Omental fat pad (tissue), 4 donors: ENCODE measurements around the gene HHAT. TPM values are rescaled to one million over a fixed set of nuclear protein-coding genes. Genes with fewer than 3 reads are reported as not detected.
A peak's percentile ranks its signal among the peaks of the same experiment; 100 is the strongest.

Experiments
- ATAC-seq: fragments of 150-250 bp; one replicate; pipeline ENCODE4 v1.9.1; 2016; ENCODE audit warnings: mild to moderate bottlenecking, moderate library complexity; ENCODE audit not compliant: low FRiP score
- DNase-seq: peaks from one replicate; pipeline ENCODE4 v3.0.0-alpha.2; 2019; ENCODE audit warnings: low spot score
- total RNA-seq, 4 donors: library from RNA; depleted of rRNA; stranded (reverse); fragments of >200 nt; gene quantifications; one replicate each; pipeline ENCODE4 v1.1.0, GENCODE V29; 2016
- TF ChIP-seq, protein P1 (sequence below), 3 donors: fragments of 450-650 bp; IDR thresholded peaks; one replicate each; pipeline ENCODE4 v1.5.1; 2016 to 2017; ENCODE audit warnings: antibody characterized with exemption in 3 of 3, mild to moderate bottlenecking in 3 of 3, moderate library complexity in 2 of 3

Gene HHAT
- total RNA-seq, 4 donors from 2014 or later = 3.4 to 7.8 (median 4.6) TPM

DNA sequence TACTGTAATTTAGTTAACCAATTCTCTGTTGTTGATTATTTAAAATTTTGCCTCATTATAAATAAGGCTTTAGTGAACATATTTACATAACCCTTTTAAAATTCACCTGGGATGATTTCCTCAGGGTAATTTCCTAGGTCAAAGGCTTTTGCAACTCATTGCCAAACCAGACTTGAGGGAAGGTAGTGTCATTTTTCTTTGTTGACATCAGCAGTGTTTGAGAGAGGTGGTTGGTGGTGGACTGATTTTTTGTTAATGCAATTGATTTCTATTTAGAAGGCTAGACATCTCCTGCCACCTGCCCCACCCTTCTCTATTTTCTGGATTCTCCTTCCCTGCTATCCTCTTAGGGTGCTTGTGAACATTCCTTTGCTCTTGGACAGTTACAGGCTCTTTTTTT is 116.8 kb downstream of the HHAT start:
- ATAC-seq (no peak), DNase-seq (no peak)
- TF ChIP-seq, protein P1, sequence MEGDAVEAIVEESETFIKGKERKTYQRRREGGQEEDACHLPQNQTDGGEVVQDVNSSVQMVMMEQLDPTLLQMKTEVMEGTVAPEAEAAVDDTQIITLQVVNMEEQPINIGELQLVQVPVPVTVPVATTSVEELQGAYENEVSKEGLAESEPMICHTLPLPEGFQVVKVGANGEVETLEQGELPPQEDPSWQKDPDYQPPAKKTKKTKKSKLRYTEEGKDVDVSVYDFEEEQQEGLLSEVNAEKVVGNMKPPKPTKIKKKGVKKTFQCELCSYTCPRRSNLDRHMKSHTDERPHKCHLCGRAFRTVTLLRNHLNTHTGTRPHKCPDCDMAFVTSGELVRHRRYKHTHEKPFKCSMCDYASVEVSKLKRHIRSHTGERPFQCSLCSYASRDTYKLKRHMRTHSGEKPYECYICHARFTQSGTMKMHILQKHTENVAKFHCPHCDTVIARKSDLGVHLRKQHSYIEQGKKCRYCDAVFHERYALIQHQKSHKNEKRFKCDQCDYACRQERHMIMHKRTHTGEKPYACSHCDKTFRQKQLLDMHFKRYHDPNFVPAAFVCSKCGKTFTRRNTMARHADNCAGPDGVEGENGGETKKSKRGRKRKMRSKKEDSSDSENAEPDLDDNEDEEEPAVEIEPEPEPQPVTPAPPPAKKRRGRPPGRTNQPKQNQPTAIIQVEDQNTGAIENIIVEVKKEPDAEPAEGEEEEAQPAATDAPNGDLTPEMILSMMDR (IDR thresholded peaks at IDR 0.05) = no peak

- no peak for DNase-seq
- ATAC-seq = no peak
- TF ChIP-seq, protein P1 (IDR thresholded peaks at IDR 0.05) = no peak
Measured at GRCh38 chr1:210445931-210446330, 117.2 kb downstream of the HHAT start.

- TF ChIP-seq, protein P1 (IDR thresholded peaks at IDR 0.05) = no peak
- ATAC-seq (no peak), DNase-seq (no peak)
Measured at GRCh38 chr1:210446479-210446878, 117.8 kb downstream of the HHAT start.

DNA sequence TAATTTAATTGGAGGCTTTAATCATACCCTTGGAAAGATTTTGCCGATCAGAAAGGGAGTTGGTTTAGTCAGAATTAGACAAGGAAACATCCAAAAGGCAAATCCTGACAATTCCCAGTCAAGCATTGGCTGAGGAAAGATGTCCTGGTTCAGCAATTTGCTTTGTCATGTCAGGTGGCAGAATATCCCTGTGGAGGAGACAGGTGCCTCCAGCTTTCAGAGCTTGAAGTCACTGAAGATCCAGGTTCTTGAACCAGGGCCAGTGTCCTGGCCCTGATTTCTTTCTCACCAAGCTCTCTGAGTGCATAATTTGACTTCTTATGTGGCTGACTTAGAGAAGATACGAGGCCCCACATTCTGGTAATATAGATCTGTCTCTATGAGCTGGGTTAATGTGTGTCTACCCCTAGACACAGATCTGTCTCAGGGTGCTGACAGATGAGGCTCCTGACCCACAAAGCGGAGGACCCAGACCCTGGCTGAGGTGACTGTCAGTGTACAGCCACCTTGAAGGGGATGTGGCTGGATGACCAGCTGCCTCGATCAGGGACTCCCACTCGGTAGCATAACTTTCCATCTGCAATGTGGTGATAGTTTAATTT is 118.9 kb downstream of the HHAT start:
- no peak for ATAC-seq
- TF ChIP-seq, protein P1 (IDR thresholded peaks at IDR 0.05) = no peak
- no peak for DNase-seq

GRCh38 chr1:210448297-210448892 is 119.7 kb downstream of the HHAT start:
- TF ChIP-seq, protein P1 (IDR thresholded peaks at IDR 0.05) = peak in 1 of 3 donors; percentile 35
- ATAC-seq (no peak), DNase-seq (no peak)

GRCh38 chr1:210455840-210456603 is 127.3 kb downstream of the HHAT start:
- ATAC-seq (no peak), DNase-seq (no peak)
- TF ChIP-seq, protein P1 (IDR thresholded peaks at IDR 0.05) = no peak
